Liver (tissue), 3 donors: ENCODE results near the gene MRPL49.
"Not testable (repeated sequence)": the region's sequence is repeated elsewhere in the genome, so short reads cannot be mapped to it uniquely, and the experiment has no call there.

ENCODE experiments used
- CTCF ChIP-seq: fragments of 150-350 bp; IDR thresholded peaks from 2 replicates; pipeline ENCODE4 v1.5.1; 2017; ENCODE audit warnings: improper control_type of control experiment, low read depth, low read length; ENCODE audit not compliant: missing input control
- EGR1 ChIP-seq, 2 donors: IDR thresholded peaks; 2 replicates each; pipeline ENCODE4 v1.6.1; 2016 to 2018; ENCODE audit warnings: antibody characterized with exemption in 2 of 2, low read depth in 2 of 2
- GABPA ChIP-seq, 2 donors: IDR thresholded peaks in 1 of 2; conservative IDR thresholded peaks in 1 of 2; 2 replicates each; pipeline ENCODE4 v1.6.1; 2016; ENCODE audit warnings: antibody characterized with exemption in 2 of 2, mild to moderate bottlenecking in 1 of 2, moderate library complexity in 1 of 2
- JUND ChIP-seq, 2 donors: IDR thresholded peaks; 2 replicates each; pipeline ENCODE4 v1.6.1; 2016; ENCODE audit warnings: antibody characterized with exemption in 2 of 2
- MAX ChIP-seq: IDR thresholded peaks from 2 replicates; pipeline ENCODE4 v1.6.1; 2016; ENCODE audit warnings: antibody characterized with exemption
- RAD21 ChIP-seq, 2 donors: IDR thresholded peaks; 2 replicates each; pipeline ENCODE4 v1.6.1; 2016; ENCODE audit warnings: antibody characterized with exemption in 2 of 2, mild to moderate bottlenecking in 2 of 2
- SP1 ChIP-seq: IDR thresholded peaks from 2 replicates; pipeline ENCODE4 v1.6.1; 2018; ENCODE audit warnings: antibody characterized with exemption, mild to moderate bottlenecking
- TAF1 ChIP-seq: conservative IDR thresholded peaks from 2 replicates; pipeline ENCODE4 v1.6.1; 2016; ENCODE audit warnings: antibody characterized with exemption, mild to moderate bottlenecking
- YY1 ChIP-seq: IDR thresholded peaks from 2 replicates; pipeline ENCODE4 v1.6.1; 2016; ENCODE audit warnings: antibody characterized with exemption, mild to moderate bottlenecking
- ZBTB33 ChIP-seq: IDR thresholded peaks from 2 replicates; pipeline ENCODE4 v1.6.1; 2016; ENCODE audit warnings: antibody characterized with exemption
- donor health status: healthy.
- donor health status: healthy.

DNA sequence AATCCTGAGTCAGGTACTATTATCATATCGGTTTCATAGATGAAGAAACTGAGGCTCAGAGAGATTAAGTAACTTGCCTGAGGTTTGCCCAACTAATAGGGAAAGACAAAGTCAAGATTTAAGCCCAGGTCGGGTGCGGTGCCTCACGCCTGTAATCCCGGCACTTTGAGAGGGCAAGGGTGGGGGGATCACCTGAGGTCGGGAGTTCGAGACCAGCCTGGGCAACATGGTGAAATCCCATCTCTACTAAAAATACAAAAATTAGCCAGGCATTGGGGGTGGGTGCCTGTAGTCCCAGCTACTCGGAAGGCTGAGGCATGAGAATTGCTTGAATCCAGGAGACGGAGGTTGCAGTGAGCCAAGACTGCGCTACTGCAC is 28.0 kb downstream of the MRPL49 start:
- not testable (repeated sequence) for TF ChIP-seq CTCF; TAF1; EGR1 (IDR thresholded peaks at IDR 0.05; ENCODE audit: low read depth in 2 of 2); SP1; JUND (IDR thresholded peaks at IDR 0.05); YY1; RAD21 (IDR thresholded peaks at IDR 0.05); MAX; ZBTB33; GABPA (IDR thresholded peaks at IDR 0.05 in 1 of 2, conservative IDR thresholded peaks at IDR 0.05 in 1 of 2)
